Pancreas (tissue), 10 donors: ENCODE measurements around the gene DOCK8. TPM values are rescaled to one million over a fixed set of nuclear protein-coding genes. Genes with fewer than 3 reads are reported as not detected.

Experiments
- ATAC-seq, 4 donors: fragments of 200-7000 bp; cut with Tn5 transposase; one replicate each; pipeline versions ENCODE4 v1.8.0 to v1.9.1; 2020; ENCODE audit warnings: mild to moderate bottlenecking in 4 of 4, moderate library complexity in 4 of 4
- DNase-seq, 6 donors: peaks; one replicate each; pipeline ENCODE4 v3.0.0-alpha.2; 2020
- FAIRE-seq: peaks from 2 replicates; lab custom pipeline; 2012; peaks lifted over from hg19 to GRCh38; lab: Jason Lieb, UNC
- H3K27ac ChIP-seq, 4 donors: fragments of 200-600 bp; sonication (generic); 1 replicate in 3 of 4; 2 replicates in 1 of 4; pipeline versions ENCODE4 v1.5.0 to v1.8.0; 2020
- H3K27me3 ChIP-seq, 4 donors: fragments of 200-600 bp; one replicate each; pipeline ENCODE4 v1.8.0; 2021
- H3K36me3 ChIP-seq, 3 donors: fragments of 200-600 bp; sonication (generic) in 1 of 3; one replicate each; pipeline versions ENCODE4 v1.5.0 to v1.8.0; 2020 to 2021
- H3K4me1 ChIP-seq, 3 donors: fragments of 200-600 bp; one replicate each; pipeline ENCODE4 v1.8.0; 2021
- H3K4me3 ChIP-seq, 4 donors: fragments of 200-600 bp; sonication (generic) in 2 of 4; one replicate each; pipeline versions ENCODE4 v1.5.0 to v1.8.0; 2020 to 2021
- H3K9me3 ChIP-seq, 4 donors: fragments of 200-600 bp; one replicate each; pipeline ENCODE4 v1.8.0; 2021
- WGBS, 2 donors: extraction: QIAGEN DNeasy Blood & Tissue Kit; methylation state at CpG; one replicate each; pipeline ENCODE4 v1.1.7; 2013; 5-methylcytosine and 5-hydroxymethylcytosine counted together
- intact Hi-C, 3 donors: fragments of 100-400 bp; cut with DNase I; formaldehyde crosslinking; loops; one replicate each; pipeline versions ENCODE4 v1.11.1 to v1.14.2; 2022
- polyA plus RNA-seq, 2 donors: library from polyadenylated mRNA; stranded (reverse); fragments of 200-250 nt; gene quantifications; one replicate each; pipeline ENCODE4 v1.2.3, GENCODE V29; 2013
- total RNA-seq, 6 donors: library from RNA; stranded (reverse); fragmentation: NEBNext Ultra II Directional in 4 of 6; extraction: Animal tissue kit (Norgen Biotek cat#: 25700) in 4 of 6; gene quantifications; one replicate each; pipeline versions ENCODE4 v1.2.1 to v1.2.4, GENCODE V29; 2021 to 2023
- TF ChIP-seq, protein P1 (sequence below), 4 donors: fragments of 200-600 bp; sonication (generic) in 3 of 4; IDR thresholded peaks; one replicate each; pipeline versions ENCODE4 v1.5.0 to v1.8.0; 2021; ENCODE audit warnings: antibody characterized with exemption in 4 of 4
- donor health status: healthy with polysubstance abuse.
- donor health status: DM: no; HTN: no; CAD: no; lungs with moderate emphysema.
- donor health status: DM: no; HTN: no; CAD: no.
- donor health status: control.
- donor health status: control.
- donor health status: Bipolar disorder and iron deficiency.
- donor health status: DM: yes; HTN: yes; CAD: no.
- donor health status: DM: no; HTN: no; CAD: no.
- donor health status: DM: no; HTN: no; CAD: no.
- donor health status: DM: yes; HTN: yes; CAD: no.

Gene DOCK8
- total and polyA plus RNA-seq, 8 donors, result 1.7 to 22.7 (median 6.0) TPM

DNA sequence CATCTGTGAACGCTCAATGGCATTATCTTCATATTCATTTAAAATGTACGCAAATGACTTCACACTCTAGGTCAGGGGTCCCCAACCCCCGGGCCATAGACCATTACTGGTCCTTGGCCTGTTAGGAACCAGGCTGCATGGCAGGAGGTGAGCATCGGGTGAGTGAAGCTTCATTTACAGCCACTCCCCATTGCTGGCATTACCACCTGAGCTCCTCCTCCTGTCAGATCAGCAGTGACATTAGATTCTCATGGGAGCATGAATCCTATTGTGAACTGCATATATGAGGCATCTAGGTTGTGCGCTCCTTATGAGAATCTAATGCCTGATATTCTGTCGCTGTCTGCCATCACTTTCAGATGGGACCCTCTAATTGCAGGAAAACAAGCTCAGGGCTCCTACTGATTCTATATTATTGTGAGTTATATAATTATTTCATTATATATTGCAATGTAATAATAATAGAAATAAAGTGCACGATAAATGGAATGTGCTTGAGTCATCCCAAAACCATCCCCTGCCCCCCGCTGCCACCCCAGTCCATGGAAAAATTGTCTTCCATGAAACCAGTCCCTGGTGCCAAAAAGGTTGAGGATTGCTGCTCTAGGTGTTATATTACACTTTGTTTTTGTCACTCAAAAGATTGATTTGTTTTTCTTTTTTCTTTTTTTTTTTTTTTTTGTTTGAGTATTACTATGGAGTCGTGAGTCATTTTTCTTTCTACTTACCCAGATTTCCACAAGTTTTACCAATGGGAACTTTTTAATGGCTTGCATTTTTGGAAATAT is 127.2 kb downstream of the DOCK8 start:
- ATAC-seq (peak; percentile 7 to 53 (median 44)), FAIRE-seq (no peak), DNase-seq (no peak)
- H3K9me3 ChIP-seq, result no peaks in the 10 kb centered on the region
- 67 to 68% methylated on average over 9 of the region's 9 CpGs for WGBS, 2 donors
- H3K4me3 ChIP-seq, result no peak overlapping the region
- H3K4me1 ChIP-seq, result peaks cover 0 to 7% (median 0%) of the 10 kb centered on the region in 3 donors
- H3K27ac ChIP-seq, result no peak overlapping the region
- no peaks in the 10 kb centered on the region for H3K27me3 ChIP-seq
- no peaks in the 10 kb centered on the region for H3K36me3 ChIP-seq
- intact Hi-C loops, result no loop called here
- TF ChIP-seq, protein P1, sequence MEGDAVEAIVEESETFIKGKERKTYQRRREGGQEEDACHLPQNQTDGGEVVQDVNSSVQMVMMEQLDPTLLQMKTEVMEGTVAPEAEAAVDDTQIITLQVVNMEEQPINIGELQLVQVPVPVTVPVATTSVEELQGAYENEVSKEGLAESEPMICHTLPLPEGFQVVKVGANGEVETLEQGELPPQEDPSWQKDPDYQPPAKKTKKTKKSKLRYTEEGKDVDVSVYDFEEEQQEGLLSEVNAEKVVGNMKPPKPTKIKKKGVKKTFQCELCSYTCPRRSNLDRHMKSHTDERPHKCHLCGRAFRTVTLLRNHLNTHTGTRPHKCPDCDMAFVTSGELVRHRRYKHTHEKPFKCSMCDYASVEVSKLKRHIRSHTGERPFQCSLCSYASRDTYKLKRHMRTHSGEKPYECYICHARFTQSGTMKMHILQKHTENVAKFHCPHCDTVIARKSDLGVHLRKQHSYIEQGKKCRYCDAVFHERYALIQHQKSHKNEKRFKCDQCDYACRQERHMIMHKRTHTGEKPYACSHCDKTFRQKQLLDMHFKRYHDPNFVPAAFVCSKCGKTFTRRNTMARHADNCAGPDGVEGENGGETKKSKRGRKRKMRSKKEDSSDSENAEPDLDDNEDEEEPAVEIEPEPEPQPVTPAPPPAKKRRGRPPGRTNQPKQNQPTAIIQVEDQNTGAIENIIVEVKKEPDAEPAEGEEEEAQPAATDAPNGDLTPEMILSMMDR (IDR thresholded peaks at IDR 0.05), result no peak

DNA sequence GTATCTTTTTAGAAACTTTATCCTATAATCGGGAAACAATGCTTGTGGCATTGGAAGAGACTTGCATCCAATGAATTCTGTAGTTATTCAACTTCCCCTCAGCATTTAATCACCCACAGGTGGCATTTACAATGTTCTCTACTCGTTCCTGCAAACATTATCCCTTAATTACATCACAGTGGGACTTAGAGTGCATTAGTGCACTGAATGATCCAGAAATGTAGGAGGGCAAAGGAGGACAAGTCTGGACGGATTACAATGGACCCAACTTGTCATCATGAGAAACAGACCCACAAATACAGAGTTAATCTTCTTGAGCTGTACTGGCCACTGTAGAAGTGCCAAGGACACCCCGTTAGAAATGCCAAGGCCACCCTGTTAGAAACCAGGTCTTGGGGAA is 129.1 kb downstream of the DOCK8 start:
- 17 to 18% methylated on average over 4 of the region's 4 CpGs for WGBS, 2 donors

DNA sequence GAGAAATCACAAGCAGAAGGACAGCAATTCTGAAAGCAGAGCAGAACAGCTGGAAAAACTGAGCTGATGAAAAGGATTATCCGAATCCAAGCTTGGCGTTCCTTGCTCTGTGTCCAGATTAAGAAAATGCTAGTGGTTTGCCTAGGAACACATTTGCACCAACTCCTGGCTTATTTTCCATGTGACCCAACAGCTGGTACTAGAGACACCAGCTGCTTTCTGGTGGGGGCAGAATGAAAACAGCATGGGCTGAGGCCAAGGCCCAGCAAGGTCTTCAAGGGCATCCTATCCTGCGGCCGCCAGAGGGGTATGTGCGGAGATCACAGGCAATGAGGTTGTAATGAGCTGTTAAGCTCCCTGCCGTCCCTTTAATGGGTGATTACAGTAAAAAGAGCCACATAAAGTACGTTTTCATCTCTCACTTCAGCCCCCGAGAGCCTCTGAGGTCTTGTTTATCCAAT is 131.5 kb downstream of the DOCK8 start:
- Histone ChIP-seq H3K4me3 (no peak overlapping the region), H3K4me1 (peaks cover 0 to 7% (median 0%) of the 10 kb centered on the region in 3 donors), H3K27ac (no peak overlapping the region), H3K36me3 (no peaks in the 10 kb centered on the region), H3K27me3 (no peaks in the 10 kb centered on the region), H3K9me3 (no peaks in the 10 kb centered on the region)
- WGBS, 2 donors, result 36 to 61% methylated on average over 8 of the region's 8 CpGs
- ATAC-seq (peak in 3 of 4 donors; percentile 21 to 62 (median 32)), FAIRE-seq (no peak), DNase-seq (no peak)
- intact Hi-C loops, result no loop called here
- TF ChIP-seq, protein P1 (IDR thresholded peaks at IDR 0.05), result no peak

More for the DNA sequence above, 129.1 kb downstream of the DOCK8 start:
- Histone ChIP-seq H3K4me3 (no peak overlapping the region), H3K27ac (no peak overlapping the region), H3K4me1 (peaks cover 0 to 7% (median 0%) of the 10 kb centered on the region in 3 donors), H3K9me3 (no peaks in the 10 kb centered on the region), H3K36me3 (no peaks in the 10 kb centered on the region), H3K27me3 (no peaks in the 10 kb centered on the region)
- DNase-seq (no peak), ATAC-seq (no peak), FAIRE-seq (no peak)
- intact Hi-C loops, result no loop called here
- TF ChIP-seq, protein P1 (IDR thresholded peaks at IDR 0.05), result no peak

DNA sequence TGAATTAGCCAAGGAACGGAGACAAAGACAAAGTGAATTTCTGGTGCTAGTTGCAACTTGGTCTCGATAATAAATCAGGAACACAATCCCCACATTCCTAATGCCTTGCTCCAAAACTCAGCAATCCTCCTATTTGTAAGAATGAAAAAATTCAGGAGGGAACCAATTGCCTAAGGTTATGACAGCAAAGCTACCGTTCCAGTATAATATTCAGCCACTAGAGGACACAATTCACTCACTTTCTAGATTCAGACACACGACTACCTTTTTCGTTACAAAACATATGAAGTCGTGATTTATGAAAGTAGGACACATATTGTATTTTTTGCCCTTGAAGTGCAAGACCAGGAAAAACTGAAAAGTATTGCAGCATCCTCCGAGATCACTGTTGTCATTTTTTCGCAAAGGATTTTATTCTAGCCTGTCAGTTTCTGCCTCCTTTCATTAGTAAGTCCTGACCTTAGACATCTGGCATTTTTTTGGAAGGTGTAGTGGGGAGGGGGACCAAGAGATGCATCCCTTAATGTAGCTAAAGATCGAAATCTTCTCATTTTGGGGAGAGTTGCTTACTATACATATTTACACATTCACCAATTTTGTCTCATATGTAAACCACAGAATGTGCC is 133.1 kb downstream of the DOCK8 start:
- Histone ChIP-seq H3K9me3 (no peaks in the 10 kb centered on the region), H3K27me3 (no peaks in the 10 kb centered on the region), H3K4me3 (no peak overlapping the region), H3K36me3 (no peaks in the 10 kb centered on the region), H3K4me1 (peaks cover 0 to 7% (median 0%) of the 10 kb centered on the region in 3 donors), H3K27ac (no peak overlapping the region)
- FAIRE-seq, result peak; percentile 32
- no peak for DNase-seq
- ATAC-seq, result peak; percentile 48 to 85 (median 82)
- TF ChIP-seq, protein P1 (IDR thresholded peaks at IDR 0.05), result peak; percentile 20 to 55 (median 51)
- intact Hi-C loops, result no loop called here
- WGBS, 2 donors, result 13 to 16% methylated on average over 9 of the region's 9 CpGs
